NCI-H1694 treated with DMSO at 0.1 percent for 48 hours (cell line): ENCODE results near the gene GPR4.

Source experiments
- DNase-seq: peaks from one replicate; lab custom pipeline; 2025; lab: John Stamatoyannopoulos, UW

GPR4 gene

DNA sequence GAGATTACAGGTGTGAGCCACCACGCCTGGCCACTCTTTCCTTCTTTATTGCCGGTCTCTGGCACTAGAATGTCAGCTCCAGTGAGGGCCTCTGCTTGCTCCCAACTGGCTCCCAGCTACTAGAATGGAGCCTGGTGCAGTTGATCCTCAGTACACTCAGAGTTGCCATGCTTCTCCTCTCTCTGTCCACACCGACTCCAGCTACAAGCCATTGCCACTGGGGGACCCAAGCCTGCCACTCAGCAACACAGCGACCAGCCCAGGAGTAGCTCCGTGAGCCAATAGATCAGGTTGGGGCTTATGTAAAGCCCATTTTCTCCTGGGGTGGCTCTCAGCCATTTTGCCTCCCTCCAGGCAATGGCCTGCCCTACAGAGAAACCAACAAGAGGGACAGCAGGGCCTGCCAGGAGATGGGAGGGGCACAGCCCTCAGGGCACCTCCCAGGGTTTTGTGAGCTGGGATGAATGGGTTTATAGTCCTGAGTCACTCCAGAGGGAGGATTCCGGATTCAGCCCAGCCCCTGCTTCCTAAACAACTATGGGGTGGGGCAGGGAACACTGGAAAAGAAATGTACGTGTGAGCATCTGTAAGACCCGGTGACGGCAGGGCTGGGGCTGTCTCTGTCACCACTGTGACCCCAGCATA lies 53.9 kb downstream of the GPR4 start:
- DNase-seq, result no peak

DNA sequence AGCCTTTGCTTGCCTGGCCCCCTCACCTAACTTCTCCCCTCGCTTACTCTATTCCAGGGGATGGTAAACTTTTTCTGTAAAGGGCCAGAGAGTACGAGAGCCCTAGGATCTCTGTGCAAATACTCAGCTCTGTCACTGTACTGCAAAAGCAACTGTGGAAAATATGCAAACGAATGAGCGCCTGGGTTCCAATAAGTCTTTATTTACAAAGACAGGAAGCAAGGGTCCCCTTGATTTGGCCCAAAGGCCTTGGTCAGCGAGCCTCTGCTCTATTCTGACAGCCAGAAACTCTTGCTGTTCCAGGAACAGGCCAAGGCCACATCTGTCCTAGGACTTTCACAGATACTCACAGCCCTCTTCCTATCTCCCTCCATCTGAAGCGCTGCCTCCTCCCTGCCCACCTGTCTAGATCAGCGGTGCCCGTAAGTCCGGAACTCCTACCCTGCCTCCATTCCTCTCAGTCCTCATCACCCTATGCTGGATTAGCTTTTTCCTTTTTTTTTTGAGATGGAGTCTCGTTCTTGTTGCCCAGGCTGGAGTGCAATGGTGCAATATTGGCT lies 54.7 kb downstream of the GPR4 start:
- no peak for DNase-seq

DNA sequence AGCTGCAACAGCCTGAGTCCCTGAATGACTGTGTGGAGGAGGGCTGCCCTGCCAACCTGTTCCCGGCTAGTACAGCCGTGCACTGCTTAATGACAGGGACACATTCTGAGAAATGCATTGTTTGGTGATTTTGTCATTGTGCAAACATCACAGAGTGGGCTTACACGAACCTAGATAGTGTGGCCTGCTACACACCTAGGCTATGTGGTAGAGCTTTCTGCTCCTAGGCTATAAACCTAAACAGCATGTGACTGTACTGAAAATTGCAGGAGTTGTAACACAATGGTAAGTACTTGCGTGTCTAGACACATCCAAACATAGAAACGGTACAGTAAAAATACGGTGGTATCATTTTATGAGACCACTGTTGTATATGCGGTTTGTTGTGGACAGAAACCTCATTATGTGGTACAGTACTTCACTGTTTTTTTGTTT lies 59.8 kb downstream of the GPR4 start:
- no peak for DNase-seq
